ENCODE results near the gene CLASP1. TPM values are rescaled to one million over a fixed set of nuclear protein-coding genes. Genes with fewer than 3 reads are reported as not detected.

The CLASP1 gene
- total and polyA plus RNA-seq, 2 donors (not counting 3 experiments of a cell fraction or from before 2014, with no cell fraction given), result 10.0 to 57.9 TPM

- no peak for DNase-seq (ENCODE audit: low read depth, low spot score)
- no peaks in the 10 kb centered on the region for H3K27me3 ChIP-seq (ENCODE audit: control insufficient read depth in 2 of 2, insufficient read depth in 2 of 2, low read length in 2 of 2)
- H3K4me1 ChIP-seq (ENCODE audit: control insufficient read depth, extremely low read depth, insufficient read depth, low read length), result no peaks in the 10 kb centered on the region
- H3K9ac ChIP-seq (replicated peaks; ENCODE audit: extremely low read depth, insufficient read depth, low read length), result no peak overlapping the region
- no peak overlapping the region for H2AFZ ChIP-seq (ENCODE audit: low read depth, low read length)
- no peak overlapping the region for H3K4me3 ChIP-seq (replicated peaks in 1 of 3; ENCODE audit: insufficient read depth in 1 of 3, low read depth in 1 of 3, low read length in 3 of 3)
- no peaks in the 10 kb centered on the region for H3K9me3 ChIP-seq (replicated peaks; ENCODE audit: control insufficient read depth, insufficient read depth, low read length)
- H3K9me1 ChIP-seq (replicated peaks; ENCODE audit: control insufficient read depth, extremely low read depth, insufficient read depth, low read length), result no peaks in the 10 kb centered on the region
- TF ChIP-seq POLR2A (IDR thresholded peaks at IDR 0.05; ENCODE audit: low read depth, low read length), result no peak
- H4K20me1 ChIP-seq (replicated peaks; ENCODE audit: control insufficient read depth, extremely low read depth, insufficient read depth, low read length), result no peaks in the 10 kb centered on the region
- intact Hi-C loops (cut with micrococcal nuclease), result no loop called here
- no peaks in the 10 kb centered on the region for H3K79me2 ChIP-seq (ENCODE audit: control insufficient read depth, insufficient read depth, low read length)
- dilution Hi-C loops (cut with MboI; ENCODE audit: extremely low pct_ligation_motif_present, low sequenced_read_pairs), result no loop called here
- FAIRE-seq, result no peak
- ChIA-PET POLR2A (no interaction called here), CTCF (interaction anchor here (1.1 kb wide), 1 partner anchor 21 kb away, joined by 4 read pairs; no protein-coding TSS in a partner anchor)
- H3K27ac ChIP-seq (ENCODE audit: insufficient read depth, low read depth, low read length), result no peak overlapping the region
- no peak overlapping the region for H3K4me2 ChIP-seq (ENCODE audit: insufficient read depth, low read length)
- BruUV-seq (replicated peaks), result no TSS peak
- peaks cover 0 to 6% of the 10 kb centered on the region in 2 experiments for H3K36me3 ChIP-seq (ENCODE audit: control insufficient read depth in 2 of 2, extremely low read depth in 1 of 2, insufficient read depth in 2 of 2, low read length in 2 of 2)
These were observed 314.5 kb downstream of the CLASP1 start for GRCh38 chr2:121334581-121335293.

GRCh38 chr2:121333834-121334558, 315.3 kb downstream of the CLASP1 start:
- Histone ChIP-seq H3K79me2 (ENCODE audit: control insufficient read depth, insufficient read depth, low read length) (no peaks in the 10 kb centered on the region), H4K20me1 (replicated peaks; ENCODE audit: control insufficient read depth, extremely low read depth, insufficient read depth, low read length) (no peaks in the 10 kb centered on the region), H3K4me3 (replicated peaks in 1 of 3; ENCODE audit: insufficient read depth in 1 of 3, low read depth in 1 of 3, low read length in 3 of 3) (no peak overlapping the region), H3K9me1 (replicated peaks; ENCODE audit: control insufficient read depth, extremely low read depth, insufficient read depth, low read length) (no peaks in the 10 kb centered on the region), H3K9me3 (replicated peaks; ENCODE audit: control insufficient read depth, insufficient read depth, low read length) (no peaks in the 10 kb centered on the region), H3K36me3 (ENCODE audit: control insufficient read depth in 2 of 2, extremely low read depth in 1 of 2, insufficient read depth in 2 of 2, low read length in 2 of 2) (peaks cover 0 to 4% of the 10 kb centered on the region in 2 experiments), H3K27ac (ENCODE audit: insufficient read depth, low read depth, low read length) (no peak overlapping the region), H3K27me3 (ENCODE audit: control insufficient read depth in 2 of 2, insufficient read depth in 2 of 2, low read length in 2 of 2) (no peaks in the 10 kb centered on the region), H3K4me1 (ENCODE audit: control insufficient read depth, extremely low read depth, insufficient read depth, low read length) (no peaks in the 10 kb centered on the region), H3K4me2 (ENCODE audit: insufficient read depth, low read length) (no peak overlapping the region), H3K9ac (replicated peaks; ENCODE audit: extremely low read depth, insufficient read depth, low read length) (no peak overlapping the region), H2AFZ (ENCODE audit: low read depth, low read length) (no peak overlapping the region)
- intact Hi-C loops (cut with micrococcal nuclease) (no loop called here), dilution Hi-C loops (cut with MboI; ENCODE audit: extremely low pct_ligation_motif_present, low sequenced_read_pairs) (no loop called here)
- TF ChIP-seq JUN (IDR thresholded peaks at IDR 0.05; ENCODE audit: borderline replicate concordance, insufficient read depth, insufficient read length, low read depth), result no peak
- no peak for TF ChIP-seq GATA2 (IDR thresholded peaks at IDR 0.05; ENCODE audit: insufficient read depth, insufficient read length, low read depth, low read length)
- TF ChIP-seq POLR2AphosphoS5 (IDR thresholded peaks at IDR 0.05; ENCODE audit: insufficient read depth, low read depth, low read length), result no peak
- no peak for TF ChIP-seq MYC (IDR thresholded peaks at IDR 0.05; ENCODE audit: low read depth, low read length)
- no peak for TF ChIP-seq MAX (IDR thresholded peaks at IDR 0.05; ENCODE audit: insufficient read depth, insufficient read length)
- no peak for TF ChIP-seq FOS (IDR thresholded peaks at IDR 0.05; ENCODE audit: borderline replicate concordance, insufficient read depth, low read length)
- TF ChIP-seq EZH2 (IDR thresholded peaks at IDR 0.05; ENCODE audit: borderline replicate concordance, low read depth, low read length, severe bottlenecking), result no peak
- no peak for TF ChIP-seq CTCF (IDR thresholded peaks at IDR 0.05; ENCODE audit: extremely low read depth in 1 of 2, insufficient read depth in 1 of 2, low read depth in 1 of 2, low read length in 2 of 2)
- TF ChIP-seq POLR2A (IDR thresholded peaks at IDR 0.05; ENCODE audit: low read depth, low read length), result no peak
- ChIA-PET POLR2A (no interaction called here), CTCF (interaction anchor here (1.1 kb wide), 1 partner anchor 22 kb away, joined by 4 read pairs; no protein-coding TSS in a partner anchor)
- FAIRE-seq (no peak), DNase-seq (ENCODE audit: low read depth, low spot score) (no peak)
- BruUV-seq (replicated peaks), result no TSS peak

Data from endothelial cell of umbilical vein (primary cell).